Transverse colon (tissue), 3 donors: ENCODE data around the gene KRT35.

Experiments
- CTCF ChIP-seq, 5 experiments: fragments of 200-600 bp in 3 of 5; fragments of 450-650 bp in 2 of 5; sonication (generic) in 3 of 5; IDR thresholded peaks; 1 replicate in 2 of 5; 2 replicates in 3 of 5; pipeline ENCODE4 v1.5.1; 2016 to 2017; ENCODE audit warnings: antibody characterized with exemption in 5 of 5, inconsistent platforms in 3 of 5, mild to moderate bottlenecking in 2 of 5, moderate library complexity in 1 of 5
- POLR2A ChIP-seq: fragments of 450-650 bp; IDR thresholded peaks from one replicate; pipeline ENCODE4 v1.6.1; 2016; ENCODE audit warnings: antibody characterized with exemption, mild to moderate bottlenecking, moderate library complexity

GRCh38 chr17:41518789-41519449 is 38.0 kb upstream of the KRT35 start, which contains the start of gene KRT15:
- TF ChIP-seq POLR2A (no peak), CTCF (IDR thresholded peaks at IDR 0.05) (no peak)
